Parathyroid adenoma (tissue), 2 donors: ENCODE measurements around the gene CDK5R2.

Source experiments
- H2AFZ ChIP-seq: fragments of 300-600 bp; sonication (generic); one replicate; pipeline ENCODE4 v1.7.0; 2017; ENCODE audit warnings: antibody characterized with exemption, mild to moderate bottlenecking
- H3K27ac ChIP-seq: fragments of 300-600 bp; sonication (generic); one replicate; pipeline ENCODE4 v1.7.0; 2017
- H3K27me3 ChIP-seq: fragments of 300-600 bp; sonication (generic); one replicate; pipeline ENCODE4 v1.7.0; 2017; ENCODE audit warnings: low read length; ENCODE audit not compliant: control insufficient read depth, insufficient read depth
- H3K36me3 ChIP-seq: fragments of 300-600 bp; sonication (generic); one replicate; pipeline ENCODE4 v1.7.0; 2017; ENCODE audit warnings: low read length; ENCODE audit not compliant: control insufficient read depth, insufficient read depth
- H3K4me1 ChIP-seq: fragments of 300-600 bp; sonication (generic); one replicate; pipeline ENCODE4 v1.7.0; 2017; ENCODE audit warnings: control low read depth
- H3K4me2 ChIP-seq: fragments of 300-600 bp; sonication (generic); one replicate; pipeline ENCODE4 v1.7.0; 2017; ENCODE audit warnings: low read length
- H3K4me3 ChIP-seq: fragments of 300-600 bp; sonication (generic); one replicate; pipeline ENCODE4 v1.7.0; 2017; ENCODE audit warnings: low read depth, low read length
- H3K79me2 ChIP-seq: fragments of 300-600 bp; sonication (generic); one replicate; pipeline ENCODE4 v1.7.0; 2017; ENCODE audit warnings: control low read depth
- H3K9ac ChIP-seq: fragments of 300-600 bp; sonication (generic); one replicate; pipeline ENCODE4 v1.7.0; 2017; ENCODE audit warnings: mild to moderate bottlenecking
- H3K9me3 ChIP-seq: fragments of 300-600 bp; sonication (generic); one replicate; pipeline ENCODE4 v1.7.0; 2017; ENCODE audit warnings: low read length; ENCODE audit not compliant: control insufficient read depth
- TF ChIP-seq, protein P1 (sequence below): fragments of 300-600 bp; sonication (generic); IDR thresholded peaks from one replicate; pipeline ENCODE4 v1.7.0; 2017; ENCODE audit warnings: antibody characterized with exemption, mild to moderate bottlenecking
- donor health status: primary hyperparathyroidism.

CDK5R2 gene

GRCh38 chr2:218981390-218981880 lies 22.0 kb downstream of the CDK5R2 start:
- H3K79me2 ChIP-seq: no peaks in the 10 kb centered on the region
- H2AFZ ChIP-seq: no peak overlapping the region
- peaks cover 23% of the 10 kb centered on the region for H3K27me3 ChIP-seq
- no peak overlapping the region for H3K4me3 ChIP-seq
- H3K4me1 ChIP-seq: peaks cover 6% of the 10 kb centered on the region
- TF ChIP-seq, protein P1, sequence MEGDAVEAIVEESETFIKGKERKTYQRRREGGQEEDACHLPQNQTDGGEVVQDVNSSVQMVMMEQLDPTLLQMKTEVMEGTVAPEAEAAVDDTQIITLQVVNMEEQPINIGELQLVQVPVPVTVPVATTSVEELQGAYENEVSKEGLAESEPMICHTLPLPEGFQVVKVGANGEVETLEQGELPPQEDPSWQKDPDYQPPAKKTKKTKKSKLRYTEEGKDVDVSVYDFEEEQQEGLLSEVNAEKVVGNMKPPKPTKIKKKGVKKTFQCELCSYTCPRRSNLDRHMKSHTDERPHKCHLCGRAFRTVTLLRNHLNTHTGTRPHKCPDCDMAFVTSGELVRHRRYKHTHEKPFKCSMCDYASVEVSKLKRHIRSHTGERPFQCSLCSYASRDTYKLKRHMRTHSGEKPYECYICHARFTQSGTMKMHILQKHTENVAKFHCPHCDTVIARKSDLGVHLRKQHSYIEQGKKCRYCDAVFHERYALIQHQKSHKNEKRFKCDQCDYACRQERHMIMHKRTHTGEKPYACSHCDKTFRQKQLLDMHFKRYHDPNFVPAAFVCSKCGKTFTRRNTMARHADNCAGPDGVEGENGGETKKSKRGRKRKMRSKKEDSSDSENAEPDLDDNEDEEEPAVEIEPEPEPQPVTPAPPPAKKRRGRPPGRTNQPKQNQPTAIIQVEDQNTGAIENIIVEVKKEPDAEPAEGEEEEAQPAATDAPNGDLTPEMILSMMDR: no peak
- no peaks in the 10 kb centered on the region for H3K9me3 ChIP-seq
- peak overlapping the region; percentile 49 for H3K4me2 ChIP-seq
- H3K36me3 ChIP-seq: no peaks in the 10 kb centered on the region
- no peak overlapping the region for H3K9ac ChIP-seq
- H3K27ac ChIP-seq: no peak overlapping the region

GRCh38 chr2:218981881-218982585 lies 22.6 kb downstream of the CDK5R2 start:
- H3K27ac ChIP-seq: no peak overlapping the region
- H3K9me3 ChIP-seq: no peaks in the 10 kb centered on the region
- H3K4me3 ChIP-seq: no peak overlapping the region
- TF ChIP-seq, protein P1: no peak
- no peaks in the 10 kb centered on the region for H3K79me2 ChIP-seq
- H3K9ac ChIP-seq: no peak overlapping the region
- peak overlapping the region; percentile 58 for H3K4me2 ChIP-seq
- H2AFZ ChIP-seq: peak overlapping the region; percentile 43
- peaks cover 23% of the 10 kb centered on the region for H3K27me3 ChIP-seq
- H3K4me1 ChIP-seq: peaks cover 6% of the 10 kb centered on the region
- H3K36me3 ChIP-seq: no peaks in the 10 kb centered on the region

DNA sequence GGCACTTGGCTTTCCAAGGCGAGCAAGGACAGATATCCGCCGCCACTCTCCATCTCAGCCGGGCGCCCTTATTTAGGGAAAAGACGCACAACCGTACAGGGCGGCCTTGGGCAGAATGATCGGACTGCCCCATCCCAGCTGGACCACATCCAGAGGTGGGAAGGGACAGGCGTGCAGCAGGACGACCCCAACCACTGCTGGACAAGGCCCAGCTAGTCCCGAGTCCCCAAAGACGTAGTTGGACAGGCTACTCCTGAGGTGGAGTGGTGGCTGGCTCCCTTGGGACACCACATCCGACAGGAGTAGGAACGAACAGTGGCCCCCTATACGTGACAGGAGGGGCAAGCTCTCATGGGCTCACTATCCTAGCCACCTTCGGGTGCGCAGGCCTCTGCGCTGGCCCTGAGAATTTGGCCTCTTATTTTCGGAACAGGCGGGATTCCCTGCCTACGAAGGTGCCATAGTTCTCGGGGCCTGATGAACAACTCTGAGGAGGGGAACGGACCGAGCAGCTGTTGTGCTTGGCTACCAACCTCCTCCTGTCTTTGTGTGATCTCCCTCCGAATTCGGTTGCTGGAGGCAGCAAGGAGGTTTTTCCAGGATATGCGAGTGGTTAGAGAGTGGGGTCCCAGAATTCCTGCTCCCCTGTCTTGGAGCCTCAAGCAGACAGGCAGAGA lies 23.3 kb downstream of the CDK5R2 start:
- H3K4me3 ChIP-seq: no peak overlapping the region
- H3K4me1 ChIP-seq: peaks cover 6% of the 10 kb centered on the region
- no peaks in the 10 kb centered on the region for H3K9me3 ChIP-seq
- H2AFZ ChIP-seq: no peak overlapping the region
- H3K4me2 ChIP-seq: no peak overlapping the region
- H3K27ac ChIP-seq: no peak overlapping the region
- no peaks in the 10 kb centered on the region for H3K36me3 ChIP-seq
- H3K9ac ChIP-seq: no peak overlapping the region
- H3K79me2 ChIP-seq: no peaks in the 10 kb centered on the region
- TF ChIP-seq, protein P1: no peak
- H3K27me3 ChIP-seq: peaks cover 23% of the 10 kb centered on the region

- H3K4me1 ChIP-seq: peaks cover 6% of the 10 kb centered on the region
- H3K9ac ChIP-seq: no peak overlapping the region
- no peaks in the 10 kb centered on the region for H3K36me3 ChIP-seq
- no peaks in the 10 kb centered on the region for H3K9me3 ChIP-seq
- H3K27ac ChIP-seq: no peak overlapping the region
- H3K4me3 ChIP-seq: no peak overlapping the region
- TF ChIP-seq, protein P1: no peak
- peaks cover 23% of the 10 kb centered on the region for H3K27me3 ChIP-seq
- H2AFZ ChIP-seq: no peak overlapping the region
- no peaks in the 10 kb centered on the region for H3K79me2 ChIP-seq
- no peak overlapping the region for H3K4me2 ChIP-seq
Observed at GRCh38 chr2:218983263-218983933, 23.9 kb downstream of the CDK5R2 start.
